Right lobe of liver (tissue), 4 donors: ENCODE data around the gene LSM10.

Source experiments
- POLR2A ChIP-seq: fragments of 450-650 bp; IDR thresholded peaks from one replicate; pipeline ENCODE4 v1.6.1; 2017; ENCODE audit warnings: antibody characterized with exemption, mild to moderate bottlenecking
- TF ChIP-seq, protein P1 (sequence below), 4 donors: fragments of 200-600 bp in 3 of 4; fragments of 450-650 bp in 1 of 4; IDR thresholded peaks; one replicate each; pipeline versions ENCODE4 v1.5.1 to v1.8.0; 2016 to 2022; ENCODE audit warnings: antibody characterized with exemption in 4 of 4, mild to moderate bottlenecking in 2 of 4
- donor health status: DM: no; HTN: no; CAD: no.
- donor health status: DM: no; HTN: no; CAD: no.
- donor health status: DM: no; HTN: yes; CAD: no.

- no peak for TF ChIP-seq POLR2A
- TF ChIP-seq, protein P1, sequence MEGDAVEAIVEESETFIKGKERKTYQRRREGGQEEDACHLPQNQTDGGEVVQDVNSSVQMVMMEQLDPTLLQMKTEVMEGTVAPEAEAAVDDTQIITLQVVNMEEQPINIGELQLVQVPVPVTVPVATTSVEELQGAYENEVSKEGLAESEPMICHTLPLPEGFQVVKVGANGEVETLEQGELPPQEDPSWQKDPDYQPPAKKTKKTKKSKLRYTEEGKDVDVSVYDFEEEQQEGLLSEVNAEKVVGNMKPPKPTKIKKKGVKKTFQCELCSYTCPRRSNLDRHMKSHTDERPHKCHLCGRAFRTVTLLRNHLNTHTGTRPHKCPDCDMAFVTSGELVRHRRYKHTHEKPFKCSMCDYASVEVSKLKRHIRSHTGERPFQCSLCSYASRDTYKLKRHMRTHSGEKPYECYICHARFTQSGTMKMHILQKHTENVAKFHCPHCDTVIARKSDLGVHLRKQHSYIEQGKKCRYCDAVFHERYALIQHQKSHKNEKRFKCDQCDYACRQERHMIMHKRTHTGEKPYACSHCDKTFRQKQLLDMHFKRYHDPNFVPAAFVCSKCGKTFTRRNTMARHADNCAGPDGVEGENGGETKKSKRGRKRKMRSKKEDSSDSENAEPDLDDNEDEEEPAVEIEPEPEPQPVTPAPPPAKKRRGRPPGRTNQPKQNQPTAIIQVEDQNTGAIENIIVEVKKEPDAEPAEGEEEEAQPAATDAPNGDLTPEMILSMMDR (IDR thresholded peaks at IDR 0.05): no peak
These were observed 15.5 kb downstream of the LSM10 start for GRCh38 chr1:36382231-36382630.
